ENCODE measurements around the gene DCTPP1.

DNA sequence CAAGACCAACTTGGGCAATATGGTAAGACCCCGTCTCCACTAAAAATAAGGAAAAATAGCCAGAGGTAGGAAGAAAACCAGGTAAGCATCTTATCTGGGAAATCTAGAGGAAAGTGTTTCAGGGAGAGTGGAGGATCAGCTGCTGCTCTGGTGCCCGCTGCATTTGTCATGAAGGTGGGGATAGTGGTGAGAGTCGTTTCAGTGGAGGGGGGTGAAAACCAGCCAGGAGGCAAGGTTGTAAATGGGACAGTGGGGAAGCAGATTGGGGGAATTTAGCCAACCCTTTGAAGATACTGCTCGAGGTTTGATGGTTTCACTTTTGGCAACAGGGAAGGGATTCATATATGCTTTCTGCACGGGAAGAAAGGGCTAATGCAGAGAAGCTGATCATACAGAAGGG, 8.8 kb downstream of the DCTPP1 start:
- TF ChIP-seq POLR2A (IDR thresholded peaks at IDR 0.05; ENCODE audit: low read depth, low read length) (no peak), POLR2AphosphoS5 (IDR thresholded peaks at IDR 0.05; ENCODE audit: low read depth, low read length) (no peak), TAF1 (IDR thresholded peaks at IDR 0.05; ENCODE audit: borderline replicate concordance, low read depth, low read length) (no peak)

Data from GM12892 (cell line).